ENCODE measurements around the gene TMEM37. TPM values are rescaled to one million over a fixed set of nuclear protein-coding genes. Genes with fewer than 3 reads are reported as not detected.

Gene TMEM37
- total and polyA plus RNA-seq, 9 of the 15 experiments (the other 6 are each of a cell fraction or from before 2014, with no cell fraction given): 0.03 to 0.64 (median 0.31) TPM; not detected in 1

GRCh38 chr2:119427756-119428155 lies 3.9 kb upstream of the TMEM37 start:
- Histone ChIP-seq H3K4me1 (replicated peaks in 1 of 2; ENCODE audit: control insufficient read depth in 2 of 2, insufficient read depth in 2 of 2, low read length in 2 of 2) (peaks cover 9 to 33% of the 10 kb centered on the region in 2 experiments), H3K79me2 (ENCODE audit: control insufficient read depth, insufficient read depth, low read length) (no peaks in the 10 kb centered on the region), H4K20me1 (replicated peaks; ENCODE audit: control insufficient read depth, insufficient read depth, low read length) (no peaks in the 10 kb centered on the region), H3K9ac (ENCODE audit: insufficient read depth in 1 of 2, low read depth in 2 of 2, low read length in 2 of 2) (no peak overlapping the region), H3K4me3 (no peak overlapping the region), H3K4me2 (ENCODE audit: insufficient read depth, low read length) (no peak overlapping the region), H3K9me1 (ENCODE audit: control insufficient read depth, insufficient read depth, low read length) (no peaks in the 10 kb centered on the region), H3K36me3 (ENCODE audit: control insufficient read depth, insufficient read depth, low read length) (no peaks in the 10 kb centered on the region), H3K9me3 (replicated peaks; ENCODE audit: control insufficient read depth, insufficient read depth, low read depth, low read length) (no peaks in the 10 kb centered on the region), H3K27me3 (ENCODE audit: control insufficient read depth in 2 of 2, insufficient read depth in 2 of 2, low read length in 2 of 2) (peaks cover 14 to 34% of the 10 kb centered on the region in 2 experiments; a peak in 4 of 5 replicates), H2AFZ (ENCODE audit: low read depth, low read length) (no peak overlapping the region), H3K27ac (ENCODE audit: extremely low read depth, low read depth, low read length) (no peak overlapping the region)
- POLR2A ChIA-PET: no interaction called here
- ATAC-seq (no peak), DNase-seq (ENCODE audit: extremely low read depth in 1 of 4, low spot score in 3 of 4) (no peak), FAIRE-seq (no peak)
- CTCF ChIA-PET (ENCODE audit: low intra/inter-chr PET ratio): no interaction called here
- WGBS (ENCODE audit: insufficient coverage, low coverage, missing lambda C conversion rate): 8% methylated on average over 3 of the region's 3 CpGs
- TF ChIP-seq POU5F1 (IDR thresholded peaks at IDR 0.05; ENCODE audit: borderline replicate concordance, low read depth, low read length, partially characterized antibody): no peak
- TF ChIP-seq NBN (IDR thresholded peaks at IDR 0.05; ENCODE audit: low read depth): no peak
- TF ChIP-seq SMAD4 (CRISPR knock-in tag; conservative IDR thresholded peaks at IDR 0.05): no peak
- TF ChIP-seq, protein P1, sequence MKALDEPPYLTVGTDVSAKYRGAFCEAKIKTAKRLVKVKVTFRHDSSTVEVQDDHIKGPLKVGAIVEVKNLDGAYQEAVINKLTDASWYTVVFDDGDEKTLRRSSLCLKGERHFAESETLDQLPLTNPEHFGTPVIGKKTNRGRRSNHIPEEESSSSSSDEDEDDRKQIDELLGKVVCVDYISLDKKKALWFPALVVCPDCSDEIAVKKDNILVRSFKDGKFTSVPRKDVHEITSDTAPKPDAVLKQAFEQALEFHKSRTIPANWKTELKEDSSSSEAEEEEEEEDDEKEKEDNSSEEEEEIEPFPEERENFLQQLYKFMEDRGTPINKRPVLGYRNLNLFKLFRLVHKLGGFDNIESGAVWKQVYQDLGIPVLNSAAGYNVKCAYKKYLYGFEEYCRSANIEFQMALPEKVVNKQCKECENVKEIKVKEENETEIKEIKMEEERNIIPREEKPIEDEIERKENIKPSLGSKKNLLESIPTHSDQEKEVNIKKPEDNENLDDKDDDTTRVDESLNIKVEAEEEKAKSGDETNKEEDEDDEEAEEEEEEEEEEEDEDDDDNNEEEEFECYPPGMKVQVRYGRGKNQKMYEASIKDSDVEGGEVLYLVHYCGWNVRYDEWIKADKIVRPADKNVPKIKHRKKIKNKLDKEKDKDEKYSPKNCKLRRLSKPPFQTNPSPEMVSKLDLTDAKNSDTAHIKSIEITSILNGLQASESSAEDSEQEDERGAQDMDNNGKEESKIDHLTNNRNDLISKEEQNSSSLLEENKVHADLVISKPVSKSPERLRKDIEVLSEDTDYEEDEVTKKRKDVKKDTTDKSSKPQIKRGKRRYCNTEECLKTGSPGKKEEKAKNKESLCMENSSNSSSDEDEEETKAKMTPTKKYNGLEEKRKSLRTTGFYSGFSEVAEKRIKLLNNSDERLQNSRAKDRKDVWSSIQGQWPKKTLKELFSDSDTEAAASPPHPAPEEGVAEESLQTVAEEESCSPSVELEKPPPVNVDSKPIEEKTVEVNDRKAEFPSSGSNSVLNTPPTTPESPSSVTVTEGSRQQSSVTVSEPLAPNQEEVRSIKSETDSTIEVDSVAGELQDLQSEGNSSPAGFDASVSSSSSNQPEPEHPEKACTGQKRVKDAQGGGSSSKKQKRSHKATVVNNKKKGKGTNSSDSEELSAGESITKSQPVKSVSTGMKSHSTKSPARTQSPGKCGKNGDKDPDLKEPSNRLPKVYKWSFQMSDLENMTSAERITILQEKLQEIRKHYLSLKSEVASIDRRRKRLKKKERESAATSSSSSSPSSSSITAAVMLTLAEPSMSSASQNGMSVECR (CRISPR knock-in tag; IDR thresholded peaks at IDR 0.05): no peak
- no peak for TF ChIP-seq SREBF1 (IDR thresholded peaks at IDR 0.05; ENCODE audit: borderline replicate concordance, low read depth, low read length)
- no peak for TF ChIP-seq FOXJ3 (CRISPR knock-in tag; IDR thresholded peaks at IDR 0.05)
- no peak for TF ChIP-seq ZBTB7A (IDR thresholded peaks at IDR 0.05; ENCODE audit: borderline replicate concordance, control insufficient read depth, low read depth, low read length)
- TF ChIP-seq MTA1 (IDR thresholded peaks at IDR 0.05; ENCODE audit: borderline replicate concordance): no peak
- BruUV-seq (replicated peaks): no TSS peak
- intact Hi-C loops (cut with micrococcal nuclease): no loop called here
- in situ Hi-C loops (cut with MboI): no loop called here

Measured in K562 (cell line).